GM23248 (cell line): ENCODE results near the gene UBE3A.

Experiments
- EZH2 ChIP-seq: fragments of 200-600 bp; sonication (generic); IDR thresholded peaks from 2 replicates; pipeline ENCODE4 v1.6.1; 2018; ENCODE audit warnings: antibody characterized with exemption, mild to moderate bottlenecking; ENCODE audit not compliant: insufficient read depth, poor library complexity, severe bottlenecking
- EZH2phosphoT487 ChIP-seq: fragments of 200-600 bp; sonication (generic); IDR thresholded peaks from 2 replicates; pipeline ENCODE4 v1.6.1; 2018; ENCODE audit warnings: antibody characterized with exemption, moderate library complexity, mild to moderate bottlenecking, low read depth; ENCODE audit not compliant: insufficient read depth

DNA sequence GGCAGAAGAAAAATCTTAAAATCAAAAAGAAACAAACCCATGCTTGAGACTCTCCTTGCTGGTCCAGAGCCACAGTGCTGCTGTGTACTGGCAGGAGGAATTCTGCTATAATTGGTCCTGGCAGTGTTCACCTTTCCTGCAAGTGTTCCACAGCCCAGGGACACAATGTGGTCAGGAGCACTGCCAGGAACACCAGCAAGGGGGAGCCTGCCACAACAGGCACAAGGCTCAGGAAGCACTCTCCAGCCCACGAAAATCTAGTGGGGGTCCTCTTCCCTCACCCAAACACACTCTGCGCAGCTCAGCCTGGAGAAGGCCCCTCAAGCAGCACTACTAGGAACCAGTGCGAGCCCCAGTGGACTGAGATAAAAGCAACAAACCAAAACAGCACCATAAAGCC, 92.9 kb downstream of the UBE3A start:
- no peak for TF ChIP-seq EZH2
- no peak for TF ChIP-seq EZH2phosphoT487
